ENCODE measurements around the gene RAB27A. TPM values are rescaled to one million over a fixed set of nuclear protein-coding genes. Genes with fewer than 3 reads are reported as not detected.

Gene RAB27A
- total and polyA plus RNA-seq, 2 experiments from 2014 or later, result 7.7 to 11.9 TPM

DNA sequence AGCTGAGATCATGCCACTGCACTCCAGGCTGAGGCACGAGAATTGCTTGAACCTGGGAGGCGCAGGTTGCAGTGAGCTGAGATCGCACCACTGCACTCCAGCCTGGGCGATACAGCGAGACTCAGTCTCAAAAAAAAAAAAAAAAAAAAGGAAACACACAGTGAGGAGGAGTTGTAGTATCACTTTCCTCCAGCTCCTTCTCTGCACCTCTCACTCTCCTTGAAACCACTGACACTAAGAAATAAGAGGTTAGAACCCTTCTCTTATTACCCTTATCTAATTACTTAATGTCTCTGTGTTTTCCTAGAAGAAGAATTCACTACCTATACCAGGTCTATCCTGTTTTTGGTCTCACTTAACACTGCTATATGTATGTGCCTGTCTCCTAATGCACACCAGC is 31.7 kb downstream of the RAB27A start:
- H3K4me1 ChIP-seq (ENCODE audit: low read depth), result peaks cover 11% of the 10 kb centered on the region
- no peak overlapping the region for H3K27ac ChIP-seq
- TF ChIP-seq, protein P1, sequence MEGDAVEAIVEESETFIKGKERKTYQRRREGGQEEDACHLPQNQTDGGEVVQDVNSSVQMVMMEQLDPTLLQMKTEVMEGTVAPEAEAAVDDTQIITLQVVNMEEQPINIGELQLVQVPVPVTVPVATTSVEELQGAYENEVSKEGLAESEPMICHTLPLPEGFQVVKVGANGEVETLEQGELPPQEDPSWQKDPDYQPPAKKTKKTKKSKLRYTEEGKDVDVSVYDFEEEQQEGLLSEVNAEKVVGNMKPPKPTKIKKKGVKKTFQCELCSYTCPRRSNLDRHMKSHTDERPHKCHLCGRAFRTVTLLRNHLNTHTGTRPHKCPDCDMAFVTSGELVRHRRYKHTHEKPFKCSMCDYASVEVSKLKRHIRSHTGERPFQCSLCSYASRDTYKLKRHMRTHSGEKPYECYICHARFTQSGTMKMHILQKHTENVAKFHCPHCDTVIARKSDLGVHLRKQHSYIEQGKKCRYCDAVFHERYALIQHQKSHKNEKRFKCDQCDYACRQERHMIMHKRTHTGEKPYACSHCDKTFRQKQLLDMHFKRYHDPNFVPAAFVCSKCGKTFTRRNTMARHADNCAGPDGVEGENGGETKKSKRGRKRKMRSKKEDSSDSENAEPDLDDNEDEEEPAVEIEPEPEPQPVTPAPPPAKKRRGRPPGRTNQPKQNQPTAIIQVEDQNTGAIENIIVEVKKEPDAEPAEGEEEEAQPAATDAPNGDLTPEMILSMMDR (IDR thresholded peaks at IDR 0.05; ENCODE audit: low read depth, low read length), result no peak

DNA sequence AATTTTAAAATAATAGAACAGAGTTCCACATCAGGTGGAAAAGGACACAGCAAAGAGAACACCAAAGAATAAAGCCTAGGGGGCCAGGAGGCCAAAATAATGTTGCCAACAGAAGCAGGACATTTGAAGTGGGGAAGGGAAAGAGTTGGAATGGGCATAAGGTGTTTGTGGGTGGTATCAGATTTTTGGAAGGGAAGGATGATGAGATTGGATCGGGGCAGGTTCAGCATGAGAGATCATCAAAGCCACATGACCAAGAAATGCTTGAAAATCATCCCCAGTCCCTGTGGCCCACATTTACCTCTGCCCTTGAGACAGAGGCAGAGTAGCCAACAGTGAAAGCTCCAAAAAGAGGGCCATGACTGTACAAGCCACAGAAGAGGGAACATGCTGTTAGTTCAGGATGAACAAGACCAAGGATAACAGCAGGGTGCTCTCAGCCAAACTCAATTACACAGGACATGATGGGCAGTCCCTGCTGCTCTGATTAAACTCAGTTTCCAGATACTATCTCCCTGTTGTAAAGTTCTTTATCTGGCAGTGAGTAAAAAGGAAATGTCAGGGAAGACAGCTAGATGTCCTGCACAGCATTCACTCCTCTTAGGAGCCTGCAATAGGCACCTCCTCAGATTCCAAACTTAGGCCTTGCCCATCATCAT is 32.5 kb downstream of the RAB27A start:
- no peaks in the 10 kb centered on the region for H3K27me3 ChIP-seq
- no peaks in the 10 kb centered on the region for H3K9me3 ChIP-seq (ENCODE audit: low read depth)
- no peaks in the 10 kb centered on the region for H3K36me3 ChIP-seq
- no peak for DNase-seq (ENCODE audit: low read depth in 1 of 2, low spot score in 1 of 2)
- peaks cover 11% of the 10 kb centered on the region for H3K4me1 ChIP-seq (ENCODE audit: low read depth)
- no peak overlapping the region for H3K4me3 ChIP-seq
- no peak overlapping the region for H3K27ac ChIP-seq
- TF ChIP-seq, protein P1 (IDR thresholded peaks at IDR 0.05; ENCODE audit: low read depth, low read length), result no peak

More for the DNA sequence above, 31.7 kb downstream of the RAB27A start:
- H3K9me3 ChIP-seq (ENCODE audit: low read depth), result no peaks in the 10 kb centered on the region
- H3K27me3 ChIP-seq, result no peaks in the 10 kb centered on the region
- no peak overlapping the region for H3K4me3 ChIP-seq
- no peak for DNase-seq (ENCODE audit: low read depth in 1 of 2, low spot score in 1 of 2)
- H3K36me3 ChIP-seq, result no peaks in the 10 kb centered on the region

DNA sequence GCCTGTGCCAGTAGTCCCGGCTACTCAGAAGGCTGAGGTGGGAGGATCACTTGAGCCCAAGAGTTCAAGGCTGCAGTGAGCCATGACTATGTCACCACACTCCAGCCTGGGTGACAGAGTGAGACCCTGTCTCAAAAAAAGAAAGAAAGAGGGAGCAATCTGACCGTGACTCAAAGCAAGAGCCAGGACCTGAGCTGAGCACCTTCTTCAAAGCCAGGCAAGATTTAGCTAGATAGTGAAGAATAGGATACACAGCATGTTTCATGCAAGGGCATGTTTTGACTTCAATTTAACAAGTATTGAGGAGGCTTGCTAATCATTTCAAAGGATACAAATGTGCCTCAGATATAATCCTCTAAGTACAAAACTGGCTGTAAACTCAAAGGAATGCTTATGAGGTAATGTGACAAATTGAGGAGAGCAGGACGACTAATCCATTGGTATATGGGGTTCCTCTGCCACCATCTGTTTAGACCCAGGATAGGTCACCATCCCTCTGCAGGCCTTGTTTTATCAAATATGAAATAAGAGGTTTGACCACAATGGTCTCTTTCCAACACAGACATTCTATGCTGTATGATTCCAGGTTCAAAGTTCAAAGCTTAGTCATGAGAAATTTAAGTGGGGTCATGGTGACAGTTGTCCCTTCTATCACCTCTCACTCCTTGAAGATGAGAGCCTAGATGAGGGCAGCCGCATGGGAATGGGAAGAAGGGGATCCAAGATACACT is 33.2 kb downstream of the RAB27A start:
- peaks cover 11% of the 10 kb centered on the region for H3K4me1 ChIP-seq (ENCODE audit: low read depth)
- TF ChIP-seq, protein P1 (IDR thresholded peaks at IDR 0.05; ENCODE audit: low read depth, low read length), result no peak
- H3K27me3 ChIP-seq, result no peaks in the 10 kb centered on the region
- no peak overlapping the region for H3K27ac ChIP-seq
- no peaks in the 10 kb centered on the region for H3K36me3 ChIP-seq
- no peak overlapping the region for H3K4me3 ChIP-seq
- DNase-seq (ENCODE audit: low read depth in 1 of 2, low spot score in 1 of 2), result no peak
- no peaks in the 10 kb centered on the region for H3K9me3 ChIP-seq (ENCODE audit: low read depth)

DNA sequence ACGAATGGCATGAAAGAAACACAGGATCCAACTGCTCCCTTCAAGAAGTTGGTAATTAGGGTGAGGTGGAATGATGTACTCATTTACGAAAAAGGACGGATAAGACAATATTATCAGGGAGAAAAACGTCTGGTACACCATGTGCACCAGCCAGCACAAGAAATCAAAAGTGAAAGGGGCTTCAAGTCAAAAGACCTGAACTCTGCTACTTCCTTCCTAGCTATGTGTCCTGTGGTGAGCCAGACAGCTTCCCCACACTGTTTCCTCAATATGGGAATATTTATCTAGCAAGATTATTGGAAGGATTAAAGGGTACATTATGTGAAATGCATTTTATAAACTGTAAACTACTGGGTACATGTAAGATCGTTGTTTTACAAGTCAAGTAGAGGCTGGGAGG is 33.9 kb downstream of the RAB27A start:
- H3K27me3 ChIP-seq, result no peaks in the 10 kb centered on the region
- no peaks in the 10 kb centered on the region for H3K9me3 ChIP-seq (ENCODE audit: low read depth)
- no peak overlapping the region for H3K4me3 ChIP-seq
- H3K36me3 ChIP-seq, result no peaks in the 10 kb centered on the region
- TF ChIP-seq, protein P1 (IDR thresholded peaks at IDR 0.05; ENCODE audit: low read depth, low read length), result no peak
- H3K4me1 ChIP-seq (ENCODE audit: low read depth), result peaks cover 17% of the 10 kb centered on the region
- DNase-seq (ENCODE audit: low read depth in 1 of 2, low spot score in 1 of 2), result no peak
- H3K27ac ChIP-seq, result no peak overlapping the region

DNA sequence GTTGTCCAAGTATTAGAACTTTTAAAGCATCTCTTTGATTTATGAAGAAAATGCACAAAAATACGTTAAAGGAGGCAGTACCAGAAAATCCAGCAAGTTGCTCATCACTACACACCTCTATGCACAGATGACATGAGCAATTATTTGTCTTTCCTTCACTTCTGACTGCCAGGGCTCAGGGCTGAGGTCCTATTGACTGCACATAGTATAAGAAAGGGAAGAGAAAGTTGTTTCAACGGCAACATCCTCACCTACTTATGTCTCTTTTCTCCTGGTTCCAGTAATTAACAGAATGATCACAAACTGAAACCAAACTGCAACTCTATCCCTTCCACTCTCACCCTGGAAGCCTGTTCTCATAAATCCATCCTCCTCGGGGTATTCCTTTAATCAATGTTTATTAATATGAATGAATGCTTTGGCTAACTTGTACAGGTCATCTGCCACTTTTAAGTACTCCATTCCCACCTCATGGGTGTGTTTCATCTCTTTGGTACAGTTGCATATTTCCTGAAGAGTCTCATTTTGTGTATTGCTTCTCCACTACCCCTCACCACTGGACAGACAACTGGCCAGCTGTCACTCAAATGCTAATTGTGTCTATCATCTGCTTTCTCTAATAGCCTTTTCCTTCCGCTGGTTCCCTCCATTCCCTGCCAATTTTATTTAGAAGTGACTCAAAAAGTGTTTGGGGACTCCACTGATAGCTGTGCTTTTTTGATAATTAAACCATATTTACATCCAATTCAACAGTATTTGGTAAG is 34.5 kb downstream of the RAB27A start:
- Histone ChIP-seq H3K36me3 (no peaks in the 10 kb centered on the region), H3K27me3 (no peaks in the 10 kb centered on the region), H3K4me3 (no peak overlapping the region), H3K4me1 (ENCODE audit: low read depth) (peaks cover 18% of the 10 kb centered on the region), H3K9me3 (ENCODE audit: low read depth) (no peaks in the 10 kb centered on the region), H3K27ac (no peak overlapping the region)
- DNase-seq (ENCODE audit: low read depth in 1 of 2, low spot score in 1 of 2), result no peak
- TF ChIP-seq, protein P1 (IDR thresholded peaks at IDR 0.05; ENCODE audit: low read depth, low read length), result no peak
